UCSD-AML1 (cell line): ENCODE results near the gene TFPI2.

Source experiments
- DNase-seq: peaks from one replicate; lab custom pipeline; 2025; ENCODE audit not compliant: unreplicated experiment; lab: John Stamatoyannopoulos, UW

The TFPI2 gene

GRCh38 chr7:93860261-93860660 is 30.3 kb downstream of the TFPI2 start:
- no peak for DNase-seq

- DNase-seq = no peak
Observed at GRCh38 chr7:93858857-93859256, 31.7 kb downstream of the TFPI2 start.

- DNase-seq = no peak
Observed at GRCh38 chr7:93856323-93856722, 34.2 kb downstream of the TFPI2 start.

- DNase-seq = no peak
Observed at GRCh38 chr7:93855797-93856196, 34.8 kb downstream of the TFPI2 start.

GRCh38 chr7:93854480-93854879 is 36.1 kb downstream of the TFPI2 start:
- no peak for DNase-seq

- DNase-seq = no peak
Observed at GRCh38 chr7:93851536-93851935, 39.0 kb downstream of the TFPI2 start.

- no peak for DNase-seq
Observed at GRCh38 chr7:93843260-93843659, 47.3 kb downstream of the TFPI2 start.

- DNase-seq = no peak
Observed at GRCh38 chr7:93838966-93839365, 51.6 kb downstream of the TFPI2 start.

GRCh38 chr7:93837245-93837644 is 53.3 kb downstream of the TFPI2 start:
- no peak for DNase-seq

- no peak for DNase-seq
Observed at GRCh38 chr7:93836116-93836515, 54.4 kb downstream of the TFPI2 start.

- DNase-seq = no peak
Observed at GRCh38 chr7:93835702-93836101, 54.9 kb downstream of the TFPI2 start.
